ENCODE measurements around the gene SPAG9. TPM values are rescaled to one million over a fixed set of nuclear protein-coding genes. Genes with fewer than 3 reads are reported as not detected.

The SPAG9 gene
- total RNA-seq, 1 experiment from 2014 or later = 77.6 TPM

DNA sequence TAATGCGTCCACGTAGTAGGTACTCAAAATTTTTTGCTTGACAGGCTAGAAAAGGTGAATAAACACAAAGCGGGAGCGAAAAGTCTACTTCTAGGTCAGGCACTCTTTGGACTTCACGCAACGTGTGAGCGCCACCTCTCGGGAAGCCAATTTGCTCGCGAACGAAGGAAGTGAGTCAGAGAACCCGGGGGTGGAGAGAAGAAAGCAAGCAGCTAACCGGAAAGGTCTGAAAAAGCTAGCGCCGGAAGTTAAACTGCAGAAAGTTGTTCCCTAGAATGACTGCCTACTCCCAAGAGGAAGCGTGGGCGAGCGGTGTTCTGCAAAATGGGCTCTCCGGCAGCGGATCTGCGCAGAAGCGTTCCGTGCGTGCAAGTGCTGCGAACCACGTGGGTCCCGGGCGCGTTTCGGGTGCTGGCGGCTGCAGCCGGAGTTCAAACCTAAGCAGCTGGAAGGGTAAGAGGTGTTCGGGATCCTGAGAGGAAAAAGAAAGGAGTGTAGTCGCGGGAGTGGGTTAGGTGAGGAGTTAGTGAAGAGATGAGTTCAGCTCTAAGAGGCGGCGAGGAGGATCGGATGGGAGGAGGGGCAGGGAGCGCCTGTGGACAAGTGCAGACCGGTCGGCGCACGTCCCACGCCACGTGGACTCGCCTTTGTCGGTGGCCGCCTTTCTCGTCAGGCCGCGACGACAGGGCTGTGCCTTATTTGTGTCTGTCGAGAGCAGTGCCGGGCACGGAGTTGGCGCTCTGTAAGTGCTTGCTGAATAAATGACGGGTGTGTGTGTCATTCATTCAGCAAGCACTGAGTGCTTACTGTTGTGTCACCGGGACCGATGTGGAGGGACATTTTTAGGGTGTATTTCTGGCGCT, 32.8 kb upstream of the SPAG9 start, which contains the start of gene NME1 (continued):
- TF ChIP-seq REST (IDR thresholded peaks at IDR 0.05; ENCODE audit: low read depth) = no peak
- peak; percentile 78 for TF ChIP-seq POLR2A (IDR thresholded peaks at IDR 0.05; ENCODE audit: borderline replicate concordance, extremely low read depth, insufficient read depth, insufficient read length)
- no peak for TF ChIP-seq ZNF274 (IDR thresholded peaks at IDR 0.05; ENCODE audit: low read depth, low read length)

- Histone ChIP-seq H3K9ac (ENCODE audit: low read length) (peak overlapping the region; percentile 84), H4K20me1 (ENCODE audit: insufficient read depth) (peaks cover 10% of the 10 kb centered on the region; the same call in 1 of the 2 replicates), H3K9me3 (ENCODE audit: control insufficient read depth in 1 of 2, insufficient read depth in 1 of 2, low read depth in 1 of 2, low read length in 2 of 2) (no peaks in the 10 kb centered on the region), H3K9me2 (ENCODE audit: insufficient read depth) (no peaks in the 10 kb centered on the region), H3K36me3 (ENCODE audit: control insufficient read depth in 1 of 2, insufficient read depth in 2 of 2, low read length in 2 of 2) (peaks cover 21 to 23% of the 10 kb centered on the region in 2 experiments), H3K27me3 (ENCODE audit: insufficient read depth, low read length) (no peaks in the 10 kb centered on the region), H3K4me2 (ENCODE audit: low read length) (peak overlapping the region; percentile 85), H3K27ac (ENCODE audit: low read depth, low read length) (peak overlapping the region; percentile 69), H3K4me3 (replicated peaks in 1 of 2; ENCODE audit: low read depth in 1 of 2, low read length in 2 of 2) (peak overlapping the region; percentile 48 to 82), H3K79me2 (ENCODE audit: insufficient read depth, low read length) (peaks cover 45% of the 10 kb centered on the region), H2AFZ (ENCODE audit: low read depth, low read length, poor library complexity, severe bottlenecking) (peak overlapping the region; percentile 95), H3K4me1 (ENCODE audit: control insufficient read depth in 1 of 2, insufficient read depth in 2 of 2, low read length in 2 of 2) (peaks cover 14 to 22% of the 10 kb centered on the region in 2 experiments)
- no peak for DNase-seq (ENCODE audit: low read depth, low spot score)
- ChIA-PET POLR2A (interaction anchor here (0.8 to 3.6 kb wide), 16 partner anchors 9 to 428 kb away, joined by 3 to 24 read pairs (median 4); partner anchors contain the start of genes NME2, SPAG9 and TOB1), RAD21 (ENCODE audit: low non-redundant PET in 1 of 2, low total read pairs in 2 of 2, uncharacterized antibody in 2 of 2, unreplicated experiment in 2 of 2) (interaction anchor here (0.7 to 1.0 kb wide), 11 partner anchors 32 to 370 kb away, joined by 3 to 8 read pairs (median 4); partner anchors contain the start of gene SPAG9 (in 2 of the 2)), CTCF (interaction anchor here (0.7 to 2.1 kb wide), 30 partner anchors 9 to 301 kb away, joined by 3 to 88 read pairs (median 4); partner anchors contain the start of genes NME2 and SPAG9)
- TF ChIP-seq CTCF (IDR thresholded peaks at IDR 0.05 in 2 of 3, conservative IDR thresholded peaks at IDR 0.05 in 1 of 3; ENCODE audit: borderline replicate concordance in 1 of 3, insufficient read depth in 1 of 3, low read depth in 2 of 3, low read length in 2 of 3) = no peak
- TF ChIP-seq YY1 (IDR thresholded peaks at IDR 0.05; ENCODE audit: extremely low read depth, insufficient replicate concordance, low read depth, low read length) = no peak
- TF ChIP-seq SP1 (IDR thresholded peaks at IDR 0.05; ENCODE audit: low read depth) = no peak
- no peak for TF ChIP-seq EZH2 (IDR thresholded peaks at IDR 0.05)
- ATAC-seq = peak; percentile 11
- intact Hi-C loops (cut with micrococcal nuclease) = loop anchor here (1.0 to 10.0 kb wide), 7 partner anchors 31 to 608 kb away; partner anchors contain the start of genes SPATA20 and TOB1
- BruUV-seq (replicated peaks) = TSS peak; percentile 99
Observed at GRCh38 chr17:51152766-51153209, 32.1 kb upstream of the SPAG9 start.
